ENCODE data around the gene FOXR2.

DNA sequence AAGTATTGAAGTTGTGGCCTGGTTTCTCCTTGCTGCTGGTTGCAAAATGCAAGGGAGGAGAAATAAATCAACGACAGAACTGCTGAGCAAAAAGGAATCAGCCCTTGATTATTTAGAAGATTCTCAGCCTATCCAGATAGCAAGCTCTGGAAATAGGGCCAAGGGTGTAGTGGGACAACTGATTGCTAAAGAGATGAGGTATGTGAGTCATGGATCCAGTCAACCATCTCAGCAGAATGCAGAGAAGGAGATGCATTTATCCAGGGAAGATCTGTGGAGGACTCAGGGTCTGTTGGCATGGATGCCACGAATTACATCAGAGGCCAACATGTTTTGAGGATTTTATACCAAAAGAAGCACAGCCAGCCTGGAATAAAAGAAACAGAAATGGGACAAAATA, 36.7 kb downstream of the FOXR2 start:
- TF ChIP-seq JUNB (IDR thresholded peaks at IDR 0.05) (no peak), POLR2A (IDR thresholded peaks at IDR 0.05; ENCODE audit: low read length) (no peak), JUN (IDR thresholded peaks at IDR 0.05) (no peak), ZC3H11A (IDR thresholded peaks at IDR 0.05) (no peak), EHF (CRISPR knock-in tag; IDR thresholded peaks at IDR 0.05) (no peak), RAD21 (conservative IDR thresholded peaks at IDR 0.05 in 1 of 2, IDR thresholded peaks at IDR 0.05 in 1 of 2) (no peak)
- TF ChIP-seq, protein P1, sequence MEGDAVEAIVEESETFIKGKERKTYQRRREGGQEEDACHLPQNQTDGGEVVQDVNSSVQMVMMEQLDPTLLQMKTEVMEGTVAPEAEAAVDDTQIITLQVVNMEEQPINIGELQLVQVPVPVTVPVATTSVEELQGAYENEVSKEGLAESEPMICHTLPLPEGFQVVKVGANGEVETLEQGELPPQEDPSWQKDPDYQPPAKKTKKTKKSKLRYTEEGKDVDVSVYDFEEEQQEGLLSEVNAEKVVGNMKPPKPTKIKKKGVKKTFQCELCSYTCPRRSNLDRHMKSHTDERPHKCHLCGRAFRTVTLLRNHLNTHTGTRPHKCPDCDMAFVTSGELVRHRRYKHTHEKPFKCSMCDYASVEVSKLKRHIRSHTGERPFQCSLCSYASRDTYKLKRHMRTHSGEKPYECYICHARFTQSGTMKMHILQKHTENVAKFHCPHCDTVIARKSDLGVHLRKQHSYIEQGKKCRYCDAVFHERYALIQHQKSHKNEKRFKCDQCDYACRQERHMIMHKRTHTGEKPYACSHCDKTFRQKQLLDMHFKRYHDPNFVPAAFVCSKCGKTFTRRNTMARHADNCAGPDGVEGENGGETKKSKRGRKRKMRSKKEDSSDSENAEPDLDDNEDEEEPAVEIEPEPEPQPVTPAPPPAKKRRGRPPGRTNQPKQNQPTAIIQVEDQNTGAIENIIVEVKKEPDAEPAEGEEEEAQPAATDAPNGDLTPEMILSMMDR (IDR thresholded peaks at IDR 0.05), result no peak
